Measurements from ENCODE around the gene OAS1. TPM values are rescaled to one million over a fixed set of nuclear protein-coding genes. Genes with fewer than 3 reads are reported as not detected.
"Not testable (repeated sequence)": the region's sequence is repeated elsewhere in the genome, so short reads cannot be mapped to it uniquely, and the experiment has no call there.

The OAS1 gene
- total RNA-seq, 2 donors from 2014 or later: not detected

GRCh38 chr12:112916270-112916669, 9.5 kb downstream of the OAS1 start:
- H3K9me3 ChIP-seq (ENCODE audit: control insufficient read depth, low read length): peaks cover 21% of the 10 kb centered on the region
- H3K27ac ChIP-seq (ENCODE audit: low read depth, low read length): no peak overlapping the region
- no peak overlapping the region for H3K4me3 ChIP-seq (ENCODE audit: low read length)
- DNase-seq: no peak
- H3K9ac ChIP-seq (ENCODE audit: extremely low read depth, low read length, poor library complexity, severe bottlenecking): no peak overlapping the region
- H3K36me3 ChIP-seq (ENCODE audit: control insufficient read depth, insufficient read depth, low read length): no peaks in the 10 kb centered on the region
- no peaks in the 10 kb centered on the region for H3K4me1 Mint-ChIP-seq
- TF ChIP-seq, protein P1, sequence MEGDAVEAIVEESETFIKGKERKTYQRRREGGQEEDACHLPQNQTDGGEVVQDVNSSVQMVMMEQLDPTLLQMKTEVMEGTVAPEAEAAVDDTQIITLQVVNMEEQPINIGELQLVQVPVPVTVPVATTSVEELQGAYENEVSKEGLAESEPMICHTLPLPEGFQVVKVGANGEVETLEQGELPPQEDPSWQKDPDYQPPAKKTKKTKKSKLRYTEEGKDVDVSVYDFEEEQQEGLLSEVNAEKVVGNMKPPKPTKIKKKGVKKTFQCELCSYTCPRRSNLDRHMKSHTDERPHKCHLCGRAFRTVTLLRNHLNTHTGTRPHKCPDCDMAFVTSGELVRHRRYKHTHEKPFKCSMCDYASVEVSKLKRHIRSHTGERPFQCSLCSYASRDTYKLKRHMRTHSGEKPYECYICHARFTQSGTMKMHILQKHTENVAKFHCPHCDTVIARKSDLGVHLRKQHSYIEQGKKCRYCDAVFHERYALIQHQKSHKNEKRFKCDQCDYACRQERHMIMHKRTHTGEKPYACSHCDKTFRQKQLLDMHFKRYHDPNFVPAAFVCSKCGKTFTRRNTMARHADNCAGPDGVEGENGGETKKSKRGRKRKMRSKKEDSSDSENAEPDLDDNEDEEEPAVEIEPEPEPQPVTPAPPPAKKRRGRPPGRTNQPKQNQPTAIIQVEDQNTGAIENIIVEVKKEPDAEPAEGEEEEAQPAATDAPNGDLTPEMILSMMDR (conservative IDR thresholded peaks at IDR 0.05): no peak
- peaks cover 36% of the 10 kb centered on the region for H3K9me3 Mint-ChIP-seq
- no peak overlapping the region for H3K4me3 Mint-ChIP-seq
- no peak overlapping the region for H3K27ac Mint-ChIP-seq
- H3K36me3 Mint-ChIP-seq (ENCODE audit: low read depth): no peaks in the 10 kb centered on the region
- peaks cover 45% of the 10 kb centered on the region for H3K27me3 Mint-ChIP-seq (ENCODE audit: insufficient read depth)
- H3K4me1 ChIP-seq (ENCODE audit: control insufficient read depth, insufficient read depth, low read length): no peaks in the 10 kb centered on the region
- H3K27me3 ChIP-seq (ENCODE audit: control insufficient read depth, insufficient read depth, low read length, poor library complexity, severe bottlenecking): peaks cover 6% of the 10 kb centered on the region
- 90 to 95% methylated on average over 5 of the region's 5 CpGs for WGBS, 2 experiments (ENCODE audit: insufficient coverage in 1 of 2, insufficient read length in 1 of 2)

- Mint-ChIP-seq H3K9me3 (peaks cover 12% of the 10 kb centered on the region), H3K36me3 (ENCODE audit: low read depth) (no peaks in the 10 kb centered on the region), H3K27me3 (ENCODE audit: insufficient read depth) (peaks cover 50% of the 10 kb centered on the region), H3K27ac (no peak overlapping the region), H3K4me1 (no peaks in the 10 kb centered on the region), H3K4me3 (no peak overlapping the region)
- Histone ChIP-seq H3K27ac (ENCODE audit: low read depth, low read length) (no peak overlapping the region), H3K4me3 (ENCODE audit: low read length) (no peak overlapping the region), H3K4me1 (ENCODE audit: control insufficient read depth, insufficient read depth, low read length) (no peaks in the 10 kb centered on the region), H3K9ac (ENCODE audit: extremely low read depth, low read length, poor library complexity, severe bottlenecking) (no peak overlapping the region), H3K9me3 (ENCODE audit: control insufficient read depth, low read length) (no peaks in the 10 kb centered on the region), H3K27me3 (ENCODE audit: control insufficient read depth, insufficient read depth, low read length, poor library complexity, severe bottlenecking) (peaks cover 6% of the 10 kb centered on the region), H3K36me3 (ENCODE audit: control insufficient read depth, insufficient read depth, low read length) (no peaks in the 10 kb centered on the region)
- TF ChIP-seq, protein P1 (conservative IDR thresholded peaks at IDR 0.05): no peak
- WGBS, 2 experiments (ENCODE audit: insufficient coverage in 1 of 2, insufficient read length in 1 of 2): 89 to 92% methylated on average over 6 of the region's 6 CpGs
- DNase-seq: no peak
Measured at GRCh38 chr12:112919121-112919520, 12.4 kb downstream of the OAS1 start.

DNA sequence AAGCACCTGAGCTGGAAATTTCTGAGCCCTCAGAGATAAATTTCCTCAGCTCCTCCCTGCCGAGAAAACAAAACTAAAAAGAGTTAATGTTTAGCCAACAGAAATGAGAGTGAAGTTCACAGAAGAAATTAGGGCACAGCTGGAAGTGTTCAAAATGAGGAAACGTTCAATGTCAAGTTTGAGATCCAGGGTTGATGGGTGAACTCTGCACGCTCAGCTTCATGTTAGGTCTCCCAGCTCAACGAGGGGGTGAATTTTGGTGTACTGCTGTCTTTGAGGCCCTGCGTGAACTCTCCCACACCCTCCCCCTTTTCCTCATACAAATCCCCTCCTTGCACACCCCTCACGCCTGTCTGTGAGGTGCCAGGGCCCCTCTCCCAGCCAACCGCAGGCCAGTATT, 18.2 kb downstream of the OAS1 start:
- Mint-ChIP-seq H3K27me3 (ENCODE audit: insufficient read depth) (peaks cover 34% of the 10 kb centered on the region), H3K4me1 (no peaks in the 10 kb centered on the region), H3K27ac (no peak overlapping the region), H3K4me3 (no peak overlapping the region), H3K9me3 (peaks cover 21% of the 10 kb centered on the region), H3K36me3 (ENCODE audit: low read depth) (no peaks in the 10 kb centered on the region)
- 71 to 81% methylated on average over 2 to 7 of the region's 7 CpGs for WGBS, 2 experiments (ENCODE audit: insufficient coverage in 1 of 2, insufficient read length in 1 of 2)
- no peaks in the 10 kb centered on the region for H3K4me1 ChIP-seq (ENCODE audit: control insufficient read depth, insufficient read depth, low read length)
- H3K9me3 ChIP-seq (ENCODE audit: control insufficient read depth, low read length): no peaks in the 10 kb centered on the region
- H3K4me3 ChIP-seq (ENCODE audit: low read length): no peak overlapping the region
- DNase-seq: no peak
- TF ChIP-seq, protein P1 (conservative IDR thresholded peaks at IDR 0.05): no peak
- no peaks in the 10 kb centered on the region for H3K36me3 ChIP-seq (ENCODE audit: control insufficient read depth, insufficient read depth, low read length)
- H3K27ac ChIP-seq (ENCODE audit: low read depth, low read length): no peak overlapping the region
- H3K9ac ChIP-seq (ENCODE audit: extremely low read depth, low read length, poor library complexity, severe bottlenecking): no peak overlapping the region
- no peaks in the 10 kb centered on the region for H3K27me3 ChIP-seq (ENCODE audit: control insufficient read depth, insufficient read depth, low read length, poor library complexity, severe bottlenecking)

- not testable (repeated sequence) for H3K27ac Mint-ChIP-seq; H3K27ac ChIP-seq (ENCODE audit: low read depth, low read length)
- WGBS, 2 experiments (ENCODE audit: insufficient coverage in 1 of 2, insufficient read length in 1 of 2): 80 to 90% methylated on average over 2 to 7 of the region's 7 CpGs
Measured at GRCh38 chr12:112926416-112927033, 19.8 kb downstream of the OAS1 start.

More at GRCh38 chr12:112926416-112927033, 19.8 kb downstream of the OAS1 start:
- Mint-ChIP-seq H3K27me3 (ENCODE audit: insufficient read depth) (peaks cover 28% of the 10 kb centered on the region), H3K9me3 (peaks cover 21% of the 10 kb centered on the region)
- H3K36me3 ChIP-seq (ENCODE audit: control insufficient read depth, insufficient read depth, low read length); H3K4me3 ChIP-seq (ENCODE audit: low read length); H3K27me3 ChIP-seq (ENCODE audit: control insufficient read depth, insufficient read depth, low read length, poor library complexity, severe bottlenecking); H3K9ac ChIP-seq (ENCODE audit: extremely low read depth, low read length, poor library complexity, severe bottlenecking); H3K9me3 ChIP-seq (ENCODE audit: control insufficient read depth, low read length); H3K4me3 Mint-ChIP-seq; DNase-seq; H3K4me1 ChIP-seq (ENCODE audit: control insufficient read depth, insufficient read depth, low read length); H3K4me1 Mint-ChIP-seq; H3K36me3 Mint-ChIP-seq (ENCODE audit: low read depth): not testable (repeated sequence)

Measured in endodermal cell (in vitro differentiated cells).